ENCODE results near the gene TMEM129.

Gene TMEM129

DNA sequence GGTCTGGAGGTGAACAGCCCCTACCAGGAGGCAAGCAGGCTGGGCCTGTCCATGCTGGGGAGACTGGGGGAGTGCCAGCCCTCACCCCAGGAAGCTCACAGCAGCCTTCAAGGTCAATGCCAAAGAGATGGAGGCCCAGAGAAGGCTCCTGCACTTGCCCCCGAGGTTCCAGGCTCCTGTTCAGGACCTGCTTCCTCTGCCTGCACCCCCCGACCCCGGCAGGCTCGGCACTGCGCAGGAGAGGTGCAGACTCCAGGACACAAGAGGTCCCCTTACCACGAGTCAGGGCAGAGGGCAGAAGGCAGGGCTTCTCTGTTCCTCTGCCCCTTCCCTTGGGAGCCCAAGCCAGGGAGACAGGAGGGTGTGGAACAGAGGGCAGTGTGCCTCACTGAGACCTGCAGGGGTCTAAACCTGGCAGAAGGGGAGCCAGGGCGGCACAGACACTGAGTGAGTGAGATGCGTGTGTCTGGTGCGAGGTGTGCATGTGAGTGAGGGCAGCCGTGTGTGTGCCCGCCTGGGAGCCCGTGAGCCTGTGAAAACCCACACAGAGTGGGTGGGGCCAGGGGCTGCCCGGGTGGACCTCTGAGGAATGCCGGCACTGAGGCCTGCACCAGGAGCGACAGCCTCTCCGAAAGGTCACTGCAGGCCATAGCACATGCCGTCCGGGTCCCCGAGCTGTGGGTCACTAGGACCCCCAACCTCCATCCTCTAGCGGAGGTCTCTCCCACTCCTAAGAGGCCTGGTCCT, 41.3 kb upstream of the TMEM129 start:
- TF ChIP-seq, protein P1, sequence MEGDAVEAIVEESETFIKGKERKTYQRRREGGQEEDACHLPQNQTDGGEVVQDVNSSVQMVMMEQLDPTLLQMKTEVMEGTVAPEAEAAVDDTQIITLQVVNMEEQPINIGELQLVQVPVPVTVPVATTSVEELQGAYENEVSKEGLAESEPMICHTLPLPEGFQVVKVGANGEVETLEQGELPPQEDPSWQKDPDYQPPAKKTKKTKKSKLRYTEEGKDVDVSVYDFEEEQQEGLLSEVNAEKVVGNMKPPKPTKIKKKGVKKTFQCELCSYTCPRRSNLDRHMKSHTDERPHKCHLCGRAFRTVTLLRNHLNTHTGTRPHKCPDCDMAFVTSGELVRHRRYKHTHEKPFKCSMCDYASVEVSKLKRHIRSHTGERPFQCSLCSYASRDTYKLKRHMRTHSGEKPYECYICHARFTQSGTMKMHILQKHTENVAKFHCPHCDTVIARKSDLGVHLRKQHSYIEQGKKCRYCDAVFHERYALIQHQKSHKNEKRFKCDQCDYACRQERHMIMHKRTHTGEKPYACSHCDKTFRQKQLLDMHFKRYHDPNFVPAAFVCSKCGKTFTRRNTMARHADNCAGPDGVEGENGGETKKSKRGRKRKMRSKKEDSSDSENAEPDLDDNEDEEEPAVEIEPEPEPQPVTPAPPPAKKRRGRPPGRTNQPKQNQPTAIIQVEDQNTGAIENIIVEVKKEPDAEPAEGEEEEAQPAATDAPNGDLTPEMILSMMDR (conservative IDR thresholded peaks at IDR 0.05; ENCODE audit: control insufficient read depth, insufficient read depth, low read depth, low read length): no peak
- no peak for DNase-seq (ENCODE audit: low read depth)
- no peak overlapping the region for H3K4me3 ChIP-seq (ENCODE audit: control insufficient read depth, low read depth, low read length)

DNA sequence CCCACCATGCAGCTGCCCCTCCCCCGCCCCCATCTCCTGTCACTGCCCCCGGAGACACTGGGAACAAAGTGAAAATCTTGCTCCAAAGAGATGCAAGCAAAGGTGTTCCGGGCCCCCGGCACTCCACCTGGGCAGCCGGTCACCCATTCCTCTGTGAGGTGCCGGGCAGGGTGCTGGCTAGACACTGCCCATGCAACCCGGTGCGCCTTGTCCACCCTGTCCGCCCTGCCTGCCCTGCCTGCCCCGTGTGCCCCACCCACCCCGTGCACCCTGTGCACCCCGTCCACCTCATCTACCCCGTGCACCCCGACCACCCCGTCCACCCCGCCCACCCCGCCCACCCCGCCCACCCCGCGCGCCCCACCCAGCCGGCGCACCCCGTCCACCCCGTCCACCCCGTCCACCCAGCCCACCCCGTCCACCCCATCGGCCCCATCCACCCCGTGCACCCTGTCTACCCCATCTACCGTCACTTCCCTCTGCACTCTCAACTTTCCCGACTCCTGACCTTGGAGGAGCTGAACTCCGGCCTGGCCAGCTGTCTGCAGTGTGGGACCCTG, 40.1 kb upstream of the TMEM129 start:
- TF ChIP-seq, protein P1 (conservative IDR thresholded peaks at IDR 0.05; ENCODE audit: control insufficient read depth, insufficient read depth, low read depth, low read length): no peak
- no peak overlapping the region for H3K4me3 ChIP-seq (ENCODE audit: control insufficient read depth, low read depth, low read length)
- no peak for DNase-seq (ENCODE audit: low read depth)

DNA sequence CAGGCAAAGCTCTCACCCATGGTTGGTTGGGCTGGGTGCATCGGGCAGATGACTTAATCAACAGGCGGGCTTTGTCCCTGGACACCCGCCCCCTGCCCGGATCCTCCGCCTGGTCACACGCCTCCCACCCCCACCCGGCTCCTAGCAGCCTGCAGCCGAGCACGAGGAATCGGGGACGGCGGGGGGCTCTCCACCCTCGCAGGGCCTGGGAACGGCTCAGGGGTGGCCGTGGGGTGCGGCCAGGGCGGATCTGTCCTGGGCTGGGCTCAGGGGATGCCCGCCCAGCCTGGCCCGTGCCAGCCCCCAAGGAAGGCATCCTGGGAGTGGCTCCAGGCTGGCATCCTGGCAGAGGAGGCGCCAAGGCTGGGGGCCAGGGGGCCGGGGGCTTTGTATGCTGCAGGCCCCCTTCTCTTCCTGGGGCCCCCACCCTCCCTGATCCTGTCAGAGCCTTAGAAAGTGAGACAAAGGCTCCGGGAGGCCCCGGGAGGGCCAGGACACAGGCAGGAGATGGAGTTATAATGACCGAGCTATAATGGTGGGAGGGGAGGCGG, 39.5 kb upstream of the TMEM129 start:
- no peak overlapping the region for H3K4me3 ChIP-seq (ENCODE audit: control insufficient read depth, low read depth, low read length)
- no peak for DNase-seq (ENCODE audit: low read depth)
- TF ChIP-seq, protein P1 (conservative IDR thresholded peaks at IDR 0.05; ENCODE audit: control insufficient read depth, insufficient read depth, low read depth, low read length): no peak

DNA sequence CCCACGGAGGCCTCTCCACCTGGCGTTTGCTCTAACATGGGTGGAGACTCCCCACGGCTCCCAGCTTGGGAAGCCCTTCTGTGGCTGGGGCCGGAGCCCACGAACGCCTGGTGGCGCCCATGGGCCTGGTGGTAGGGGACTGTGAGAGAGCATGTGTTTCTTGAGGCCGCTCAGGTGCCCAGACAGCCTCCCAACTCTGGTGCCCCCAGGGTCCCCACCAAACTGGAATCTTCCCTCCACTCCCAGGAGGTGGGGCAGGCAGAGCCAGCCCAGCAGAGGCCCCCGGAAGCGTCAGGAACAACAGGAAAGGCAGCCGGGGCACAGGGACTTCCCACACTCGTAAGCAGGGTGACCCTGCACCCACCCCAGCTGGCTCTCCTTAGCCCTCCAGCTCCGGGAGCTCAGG, 38.7 kb upstream of the TMEM129 start:
- TF ChIP-seq, protein P1 (conservative IDR thresholded peaks at IDR 0.05; ENCODE audit: control insufficient read depth, insufficient read depth, low read depth, low read length): no peak
- DNase-seq (ENCODE audit: low read depth): no peak
- H3K4me3 ChIP-seq (ENCODE audit: control insufficient read depth, low read depth, low read length): no peak overlapping the region

DNA sequence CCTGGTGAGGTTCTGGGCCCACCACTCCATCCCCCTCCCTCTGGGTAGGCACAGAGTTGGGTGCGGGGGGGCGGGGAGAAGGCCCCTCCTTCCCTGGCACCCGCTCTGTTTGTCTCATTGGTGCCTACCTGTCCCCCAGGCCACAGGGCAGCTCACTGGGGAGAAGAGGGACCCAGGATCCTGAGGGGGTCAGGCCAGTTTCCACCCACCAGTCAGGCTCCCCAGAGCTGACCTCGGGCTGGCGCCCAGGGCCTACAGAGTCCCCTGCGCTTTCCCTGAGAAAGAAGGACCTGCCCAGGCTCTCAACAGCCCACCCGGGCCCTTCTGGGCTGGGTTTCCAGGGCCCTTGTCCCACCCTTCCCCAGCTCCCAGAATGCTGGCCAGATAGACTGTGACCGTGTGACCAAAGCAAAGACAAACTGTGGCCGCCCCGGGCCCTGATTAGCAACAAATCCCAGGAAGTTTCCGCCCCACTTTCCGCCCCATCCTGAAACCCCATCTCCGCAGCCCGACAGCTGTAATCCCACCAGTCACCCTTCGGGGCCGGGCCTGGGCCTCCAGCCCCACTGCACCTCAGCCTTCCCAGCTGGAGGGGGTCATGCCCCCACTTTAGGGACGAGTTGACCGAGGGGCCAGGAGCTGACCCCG, 38.2 kb upstream of the TMEM129 start:
- TF ChIP-seq, protein P1 (conservative IDR thresholded peaks at IDR 0.05; ENCODE audit: control insufficient read depth, insufficient read depth, low read depth, low read length): no peak
- no peak overlapping the region for H3K4me3 ChIP-seq (ENCODE audit: control insufficient read depth, low read depth, low read length)
- DNase-seq (ENCODE audit: low read depth): no peak

DNA sequence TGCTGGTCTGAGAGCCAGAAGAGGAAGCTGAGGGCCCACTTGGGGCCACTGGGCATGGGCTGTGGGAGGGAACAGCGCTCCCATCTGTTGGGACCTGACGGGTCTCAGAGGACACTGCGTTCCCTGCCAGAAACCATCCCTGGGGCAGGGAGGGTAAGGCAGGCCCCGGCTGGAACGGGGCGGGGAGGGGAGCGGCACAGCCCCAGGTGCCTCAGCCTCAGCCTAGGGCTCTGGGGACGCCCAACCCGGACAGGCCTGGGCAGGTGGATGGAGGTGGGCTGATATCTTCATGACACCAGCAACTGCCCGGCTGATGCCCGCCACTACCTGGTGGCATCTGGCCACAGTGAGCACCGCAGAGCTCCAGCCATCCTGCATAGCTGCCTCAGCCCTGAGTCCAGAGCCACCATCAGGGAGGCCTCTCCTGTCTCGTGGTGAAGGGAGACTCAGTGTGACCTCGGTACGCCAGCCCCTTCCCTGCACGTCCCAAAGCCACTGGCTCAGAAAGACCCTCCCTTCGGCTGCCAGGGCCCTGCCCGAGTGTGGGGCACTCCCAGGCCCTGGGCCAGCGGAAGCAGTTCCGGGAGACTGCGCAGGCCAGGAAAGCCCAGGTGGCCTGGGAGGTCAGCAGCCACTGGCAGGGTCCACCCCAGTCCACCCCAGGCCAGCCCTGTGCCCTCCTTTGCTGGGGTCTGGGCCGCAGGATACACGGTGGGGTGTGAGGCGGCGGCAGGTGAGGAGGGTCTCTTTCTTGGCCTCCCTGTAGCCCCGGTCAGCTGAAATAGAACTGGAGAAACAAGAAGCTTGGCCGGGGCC, 37.4 kb upstream of the TMEM129 start:
- no peak overlapping the region for H3K4me3 ChIP-seq (ENCODE audit: control insufficient read depth, low read depth, low read length)
- no peak for DNase-seq (ENCODE audit: low read depth)
- TF ChIP-seq, protein P1 (conservative IDR thresholded peaks at IDR 0.05; ENCODE audit: control insufficient read depth, insufficient read depth, low read depth, low read length): no peak

Data from fibroblast of mammary gland (primary cell).